HG02852 (cell line): ENCODE results near the gene METRN.
A peak's percentile ranks its signal among the peaks of the same experiment; 100 is the strongest.
"Not testable (repeated sequence)": the region's sequence is repeated elsewhere in the genome, so short reads cannot be mapped to it uniquely, and the experiment has no call there.

ENCODE experiments used
- ATAC-seq: cut with Tn5 transposase; IDR thresholded peaks from one replicate; pipeline ENCODE4 v1.9.1; 2021; ENCODE audit warnings: mild to moderate bottlenecking, moderate library complexity; ENCODE audit not compliant: unreplicated experiment

The METRN gene

GRCh38 chr16:708959-709358, 6.0 kb upstream of the METRN start:
- no peak for ATAC-seq

- ATAC-seq: no peak
Measured at GRCh38 chr16:709566-710499, 5.1 kb upstream of the METRN start.

GRCh38 chr16:710500-711075, 4.3 kb upstream of the METRN start:
- ATAC-seq: no peak

- ATAC-seq: no peak
Measured at GRCh38 chr16:711084-711483, 3.8 kb upstream of the METRN start.

- no peak for ATAC-seq
Measured at GRCh38 chr16:711548-712320, 3.2 kb upstream of the METRN start.

GRCh38 chr16:712740-713250, 2.1 kb upstream of the METRN start:
- not testable (repeated sequence) for ATAC-seq

- ATAC-seq: no peak
Measured at GRCh38 chr16:714079-714478, 839 bp upstream of the METRN start.

- peak; percentile 23 for ATAC-seq
Measured at GRCh38 chr16:715477-716199, 720 bp downstream of the METRN start.

- ATAC-seq: no peak
Measured at GRCh38 chr16:716200-716568, 1.3 kb downstream of the METRN start.

- ATAC-seq: no peak
Measured at GRCh38 chr16:716768-717325, 1.9 kb downstream of the METRN start.

GRCh38 chr16:717450-718245, 2.7 kb downstream of the METRN start:
- ATAC-seq: no peak

- ATAC-seq: no peak
Measured at GRCh38 chr16:718389-718788, 3.5 kb downstream of the METRN start.

GRCh38 chr16:718922-719321, 4.0 kb downstream of the METRN start:
- ATAC-seq: no peak

- ATAC-seq: no peak
Measured at GRCh38 chr16:719815-720446, 5.0 kb downstream of the METRN start.

- no peak for ATAC-seq
Measured at GRCh38 chr16:720447-720989, 5.6 kb downstream of the METRN start.

GRCh38 chr16:720990-721764, 6.3 kb downstream of the METRN start, which contains the start of gene ANTKMT:
Gene ANTKMT (plus strand): TSS chr16:721146. CDS start chr16:721275, 129 bp downstream.
- ATAC-seq: peak; percentile 68

GRCh38 chr16:721765-722540, 7.0 kb downstream of the METRN start:
- ATAC-seq: no peak
